NT2/D1 (cell line): ENCODE results near the gene WWTR1.

Experiments used
- YY1 ChIP-seq: IDR thresholded peaks from 2 replicates; pipeline ENCODE4 v1.6.1; 2011; ENCODE audit not compliant: insufficient read length, insufficient read depth
- ZNF274 ChIP-seq: IDR thresholded peaks from 2 replicates; pipeline ENCODE4 v1.6.1; 2011; ENCODE audit warnings: mild to moderate bottlenecking, low read depth, low read length

DNA sequence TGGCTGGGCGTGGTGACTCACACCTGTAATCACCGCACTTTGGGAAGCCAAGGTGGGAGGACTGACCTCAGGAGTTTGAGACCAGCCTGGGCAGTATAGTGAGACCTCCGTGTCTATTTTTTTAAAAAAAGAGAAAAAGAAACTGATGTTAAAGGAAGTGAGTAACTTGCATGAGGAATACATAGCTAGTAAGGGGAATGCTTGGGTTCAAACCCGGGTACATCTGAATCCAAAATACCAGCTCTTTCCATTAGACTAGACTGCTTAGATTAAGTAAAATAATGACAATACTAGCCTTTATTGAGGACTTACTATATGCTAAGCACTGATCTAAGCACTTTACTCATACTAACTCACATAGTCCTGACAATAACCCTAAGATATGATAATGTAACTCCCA, 160.9 kb downstream of the WWTR1 start:
- TF ChIP-seq ZNF274, result no peak
- no peak for TF ChIP-seq YY1
